ENCODE data around the gene MAP7D1.

MAP7D1 gene

DNA sequence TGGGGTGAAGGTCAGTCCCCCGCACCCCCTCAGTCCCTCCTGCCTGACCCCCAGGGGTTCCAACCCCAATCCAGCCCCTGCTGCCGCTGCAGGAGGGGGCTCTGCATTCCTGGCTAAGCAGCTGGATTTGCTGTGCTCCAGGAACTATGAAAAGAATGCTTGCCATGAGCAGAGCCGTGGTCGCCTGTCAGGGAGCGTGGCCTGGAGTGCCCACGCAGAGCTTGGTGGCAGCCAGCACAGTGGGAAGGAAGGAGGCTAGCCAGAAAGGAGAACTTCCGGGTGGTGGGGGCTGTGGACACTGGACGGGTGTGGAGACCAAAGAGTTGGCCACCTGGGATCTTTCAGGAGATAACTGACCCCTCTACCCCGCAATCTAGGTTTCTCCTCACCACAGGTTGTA lies 36.5 kb upstream of the MAP7D1 start:
- Histone ChIP-seq H3K4me2 (ENCODE audit: low read length) (no peak overlapping the region), H3K27me3 (ENCODE audit: low read depth, low read length) (no peaks in the 10 kb centered on the region), H3K4me3 (ENCODE audit: low read length) (no peak overlapping the region), H3K36me3 (replicated peaks; ENCODE audit: low read depth, low read length) (no peaks in the 10 kb centered on the region), H4K20me1 (ENCODE audit: insufficient read depth, low read length) (no peaks in the 10 kb centered on the region), H3K9me3 (ENCODE audit: insufficient read depth, low read length) (no peaks in the 10 kb centered on the region), H3K4me1 (ENCODE audit: low read length) (peaks cover 30% of the 10 kb centered on the region), H3K79me2 (ENCODE audit: low read length) (no peaks in the 10 kb centered on the region), H3K9ac (ENCODE audit: low read length) (no peak overlapping the region), H3K27ac (ENCODE audit: low read length) (no peak overlapping the region), H2AFZ (ENCODE audit: low read depth, low read length) (no peak overlapping the region)
- no peak for TF ChIP-seq CTCF (IDR thresholded peaks at IDR 0.05; ENCODE audit: low read depth, low read length)
- no peak for TF ChIP-seq EZH2phosphoT487 (IDR thresholded peaks at IDR 0.05; ENCODE audit: low read depth)

GRCh38 chr1:36122062-36123030 lies 33.6 kb upstream of the MAP7D1 start:
- H3K4me1 ChIP-seq (ENCODE audit: low read length), result peaks cover 21% of the 10 kb centered on the region
- H3K79me2 ChIP-seq (ENCODE audit: low read length), result no peaks in the 10 kb centered on the region
- peak overlapping the region; percentile 95 for H3K4me2 ChIP-seq (ENCODE audit: low read length)
- H3K9me3 ChIP-seq (ENCODE audit: insufficient read depth, low read length), result no peaks in the 10 kb centered on the region
- H3K9ac ChIP-seq (ENCODE audit: low read length), result peak overlapping the region; percentile 71
- no peak for TF ChIP-seq EZH2phosphoT487 (IDR thresholded peaks at IDR 0.05; ENCODE audit: low read depth)
- no peak for TF ChIP-seq CTCF (IDR thresholded peaks at IDR 0.05; ENCODE audit: low read depth, low read length)
- no peaks in the 10 kb centered on the region for H4K20me1 ChIP-seq (ENCODE audit: insufficient read depth, low read length)
- peak overlapping the region; percentile 76 for H2AFZ ChIP-seq (ENCODE audit: low read depth, low read length)
- peak overlapping the region; percentile 76 for H3K27ac ChIP-seq (ENCODE audit: low read length)
- H3K4me3 ChIP-seq (ENCODE audit: low read length), result peak overlapping the region; percentile 67
- no peaks in the 10 kb centered on the region for H3K27me3 ChIP-seq (ENCODE audit: low read depth, low read length)
- H3K36me3 ChIP-seq (replicated peaks; ENCODE audit: low read depth, low read length), result no peaks in the 10 kb centered on the region

GRCh38 chr1:36123356-36123755 lies 32.6 kb upstream of the MAP7D1 start:
- peak overlapping the region; percentile 67 for H3K4me3 ChIP-seq (ENCODE audit: low read length)
- H3K9ac ChIP-seq (ENCODE audit: low read length), result peak overlapping the region; percentile 71
- TF ChIP-seq EZH2phosphoT487 (IDR thresholded peaks at IDR 0.05; ENCODE audit: low read depth), result no peak
- TF ChIP-seq CTCF (IDR thresholded peaks at IDR 0.05; ENCODE audit: low read depth, low read length), result no peak
- peak overlapping the region; percentile 76 for H2AFZ ChIP-seq (ENCODE audit: low read depth, low read length)
- no peaks in the 10 kb centered on the region for H3K9me3 ChIP-seq (ENCODE audit: insufficient read depth, low read length)
- no peaks in the 10 kb centered on the region for H3K79me2 ChIP-seq (ENCODE audit: low read length)
- H3K27ac ChIP-seq (ENCODE audit: low read length), result peak overlapping the region; percentile 76
- H3K4me1 ChIP-seq (ENCODE audit: low read length), result peaks cover 21% of the 10 kb centered on the region
- H3K4me2 ChIP-seq (ENCODE audit: low read length), result peak overlapping the region; percentile 95
- H3K36me3 ChIP-seq (replicated peaks; ENCODE audit: low read depth, low read length), result no peaks in the 10 kb centered on the region
- no peaks in the 10 kb centered on the region for H3K27me3 ChIP-seq (ENCODE audit: low read depth, low read length)
- H4K20me1 ChIP-seq (ENCODE audit: insufficient read depth, low read length), result no peaks in the 10 kb centered on the region

- peaks cover 21% of the 10 kb centered on the region for H3K4me1 ChIP-seq (ENCODE audit: low read length)
- H2AFZ ChIP-seq (ENCODE audit: low read depth, low read length), result no peak overlapping the region
- H3K27me3 ChIP-seq (ENCODE audit: low read depth, low read length), result no peaks in the 10 kb centered on the region
- no peak overlapping the region for H3K4me3 ChIP-seq (ENCODE audit: low read length)
- no peak overlapping the region for H3K4me2 ChIP-seq (ENCODE audit: low read length)
- no peak overlapping the region for H3K27ac ChIP-seq (ENCODE audit: low read length)
- no peaks in the 10 kb centered on the region for H3K79me2 ChIP-seq (ENCODE audit: low read length)
- no peak for TF ChIP-seq EZH2phosphoT487 (IDR thresholded peaks at IDR 0.05; ENCODE audit: low read depth)
- no peak for TF ChIP-seq CTCF (IDR thresholded peaks at IDR 0.05; ENCODE audit: low read depth, low read length)
- no peak overlapping the region for H3K9ac ChIP-seq (ENCODE audit: low read length)
- no peaks in the 10 kb centered on the region for H4K20me1 ChIP-seq (ENCODE audit: insufficient read depth, low read length)
- H3K9me3 ChIP-seq (ENCODE audit: insufficient read depth, low read length), result no peaks in the 10 kb centered on the region
- H3K36me3 ChIP-seq (replicated peaks; ENCODE audit: low read depth, low read length), result no peaks in the 10 kb centered on the region
Measured at GRCh38 chr1:36124404-36125128, 31.4 kb upstream of the MAP7D1 start.

All from OCI-LY3 (cell line).